ENCODE data around the gene ZNRF1.

ZNRF1 gene

GRCh38 chr16:75102595-75102994, 103.8 kb downstream of the ZNRF1 start:
- TF ChIP-seq, protein P1, sequence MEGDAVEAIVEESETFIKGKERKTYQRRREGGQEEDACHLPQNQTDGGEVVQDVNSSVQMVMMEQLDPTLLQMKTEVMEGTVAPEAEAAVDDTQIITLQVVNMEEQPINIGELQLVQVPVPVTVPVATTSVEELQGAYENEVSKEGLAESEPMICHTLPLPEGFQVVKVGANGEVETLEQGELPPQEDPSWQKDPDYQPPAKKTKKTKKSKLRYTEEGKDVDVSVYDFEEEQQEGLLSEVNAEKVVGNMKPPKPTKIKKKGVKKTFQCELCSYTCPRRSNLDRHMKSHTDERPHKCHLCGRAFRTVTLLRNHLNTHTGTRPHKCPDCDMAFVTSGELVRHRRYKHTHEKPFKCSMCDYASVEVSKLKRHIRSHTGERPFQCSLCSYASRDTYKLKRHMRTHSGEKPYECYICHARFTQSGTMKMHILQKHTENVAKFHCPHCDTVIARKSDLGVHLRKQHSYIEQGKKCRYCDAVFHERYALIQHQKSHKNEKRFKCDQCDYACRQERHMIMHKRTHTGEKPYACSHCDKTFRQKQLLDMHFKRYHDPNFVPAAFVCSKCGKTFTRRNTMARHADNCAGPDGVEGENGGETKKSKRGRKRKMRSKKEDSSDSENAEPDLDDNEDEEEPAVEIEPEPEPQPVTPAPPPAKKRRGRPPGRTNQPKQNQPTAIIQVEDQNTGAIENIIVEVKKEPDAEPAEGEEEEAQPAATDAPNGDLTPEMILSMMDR (IDR thresholded peaks at IDR 0.05; ENCODE audit: extremely low read depth, missing control alignments): no peak
- no peak for DNase-seq (ENCODE audit: low spot score)

- TF ChIP-seq, protein P1 (IDR thresholded peaks at IDR 0.05; ENCODE audit: extremely low read depth, missing control alignments): no peak
- no peak for DNase-seq (ENCODE audit: low spot score)
These were observed 105.2 kb downstream of the ZNRF1 start for GRCh38 chr16:75103994-75104393.

GRCh38 chr16:75104836-75105235, 106.0 kb downstream of the ZNRF1 start:
- TF ChIP-seq, protein P1 (IDR thresholded peaks at IDR 0.05; ENCODE audit: extremely low read depth, missing control alignments): no peak
- no peak for DNase-seq (ENCODE audit: low spot score)

DNA sequence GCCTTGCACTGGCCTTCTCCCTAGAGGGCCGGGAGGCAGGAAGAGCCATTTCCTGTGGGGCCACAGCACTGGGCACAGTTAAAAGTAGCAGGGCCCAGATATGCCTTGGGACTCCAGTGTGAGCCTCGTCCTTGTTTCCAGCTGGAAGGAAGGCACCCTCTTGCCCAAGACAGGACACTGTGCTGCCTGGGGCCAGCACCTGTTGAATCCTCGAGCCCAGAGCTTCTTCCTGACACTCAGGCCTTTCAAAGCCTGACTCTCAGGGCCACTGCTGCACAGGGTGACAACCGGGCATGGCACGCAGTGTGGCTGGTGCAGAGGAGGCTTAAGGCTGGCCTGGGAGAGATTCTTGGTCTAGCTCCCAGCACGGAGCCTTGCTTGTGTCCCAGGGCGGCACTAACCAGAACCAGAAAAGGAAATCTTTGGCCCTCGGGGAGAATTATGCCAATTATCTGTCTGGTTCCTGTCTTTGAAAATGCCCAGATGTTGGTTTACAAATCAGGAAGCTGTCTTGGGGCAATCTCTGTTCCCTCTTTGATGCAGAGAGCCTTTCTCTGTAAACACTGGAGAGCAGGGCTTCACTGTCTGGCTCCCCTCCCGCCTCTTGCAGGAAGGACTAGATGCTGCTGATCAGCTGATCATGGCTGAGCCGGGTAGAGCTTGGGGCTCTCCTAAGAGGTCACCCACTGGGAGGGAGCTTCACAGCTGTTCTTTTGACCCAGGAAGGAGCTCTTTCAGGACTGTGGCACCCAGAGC, 106.7 kb downstream of the ZNRF1 start:
- TF ChIP-seq, protein P1 (IDR thresholded peaks at IDR 0.05; ENCODE audit: extremely low read depth, missing control alignments): no peak
- DNase-seq (ENCODE audit: low spot score): no peak

DNA sequence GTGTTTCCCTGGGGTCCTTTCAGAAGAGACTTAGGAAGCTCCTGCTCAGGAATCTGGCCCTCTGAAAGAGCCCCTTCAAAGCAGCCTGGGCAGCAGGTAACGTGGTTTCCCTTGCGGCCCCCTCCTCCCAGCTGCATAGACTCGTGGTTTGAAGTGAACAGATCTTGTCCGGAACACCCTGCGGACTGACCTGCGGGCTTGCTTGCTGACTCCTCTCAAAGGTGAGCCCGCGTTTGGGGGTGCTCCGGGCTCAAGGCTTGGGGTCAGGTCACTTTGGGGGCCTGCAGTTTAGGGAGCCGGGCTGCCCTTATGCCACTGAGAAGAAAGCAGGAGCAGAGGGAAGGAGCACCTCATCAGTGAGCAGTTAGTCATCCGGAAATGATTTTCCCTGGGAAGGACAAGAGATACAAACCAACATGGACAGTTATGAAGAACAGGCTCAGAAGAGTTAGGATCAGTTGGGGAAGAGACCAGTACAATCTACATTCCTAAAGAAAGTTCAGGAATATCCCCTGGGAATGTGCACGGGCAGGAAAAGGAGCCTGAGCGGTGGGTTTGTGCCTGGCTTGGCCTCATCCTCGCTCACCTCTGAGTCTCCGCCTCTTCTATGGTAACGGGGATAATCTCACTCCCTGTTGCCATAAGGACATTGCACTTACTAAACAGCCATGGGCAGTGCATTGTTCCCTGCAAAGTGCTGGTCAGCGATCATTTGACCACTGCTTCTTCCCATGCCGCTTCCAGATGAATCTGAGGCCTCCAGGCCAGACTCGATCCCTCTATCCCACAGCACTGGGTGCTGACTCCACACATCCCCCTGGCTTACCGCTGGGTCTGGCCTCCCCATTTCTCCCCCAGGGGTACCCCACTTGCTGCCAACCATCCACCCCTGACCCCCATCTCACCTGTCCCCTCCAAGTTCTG, 107.8 kb downstream of the ZNRF1 start:
- TF ChIP-seq, protein P1 (IDR thresholded peaks at IDR 0.05; ENCODE audit: extremely low read depth, missing control alignments): no peak
- no peak for DNase-seq (ENCODE audit: low spot score)

- TF ChIP-seq, protein P1 (IDR thresholded peaks at IDR 0.05; ENCODE audit: extremely low read depth, missing control alignments): no peak
- no peak for DNase-seq (ENCODE audit: low spot score)
These were observed 108.7 kb downstream of the ZNRF1 start for GRCh38 chr16:75107505-75107904.

Measured in GM20000 (cell line).